Glomerular visceral epithelial cell (primary cell): ENCODE data around the gene STAC.
"Not testable (repeated sequence)": the region's sequence is repeated elsewhere in the genome, so short reads cannot be mapped to it uniquely, and the experiment has no call there.

Experiments used
- DNase-seq: peaks from one replicate; pipeline ENCODE4 v3.0.0-alpha.2; 2016; ENCODE audit errors: extremely low spot score

The STAC gene

DNA sequence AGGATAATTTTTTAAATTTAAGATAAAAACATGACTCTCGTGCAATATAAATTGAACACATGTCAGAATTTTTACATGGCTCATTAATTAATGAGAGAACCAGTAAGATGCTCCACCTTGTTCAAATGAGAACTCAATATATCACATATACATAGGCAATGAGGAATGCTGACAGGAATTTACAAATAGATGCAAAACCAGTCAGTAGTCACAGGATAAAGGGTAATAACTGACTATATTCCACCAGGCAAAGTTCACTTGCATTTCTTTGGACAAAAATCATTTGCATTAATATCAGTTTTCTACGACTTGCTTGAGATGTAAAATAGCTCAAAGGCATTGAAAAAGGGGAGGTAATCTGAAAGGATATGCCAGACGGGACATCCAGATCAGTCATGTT lies 139.4 kb downstream of the STAC start:
- DNase-seq = no peak

- no peak for DNase-seq
Measured at GRCh38 chr3:36520241-36521006, 140.1 kb downstream of the STAC start.

DNA sequence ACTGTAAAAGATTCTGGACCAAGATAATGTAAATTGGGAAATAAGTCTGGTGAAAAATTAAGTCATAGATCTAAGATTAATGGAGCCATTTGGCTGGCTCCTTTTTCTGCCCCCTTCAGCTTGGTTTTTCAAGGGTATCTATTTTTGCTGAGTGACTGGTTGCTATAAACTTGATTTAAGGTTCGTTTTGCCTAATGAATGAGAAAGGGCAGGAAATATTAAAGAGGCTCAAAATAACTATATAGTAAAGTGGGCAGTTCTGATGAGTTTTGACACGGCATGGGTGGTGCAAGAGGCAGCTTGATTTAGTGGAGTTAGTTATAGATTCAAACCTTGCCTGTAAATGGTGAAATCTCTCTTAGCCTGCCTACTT lies 140.7 kb downstream of the STAC start:
- DNase-seq = no peak

DNA sequence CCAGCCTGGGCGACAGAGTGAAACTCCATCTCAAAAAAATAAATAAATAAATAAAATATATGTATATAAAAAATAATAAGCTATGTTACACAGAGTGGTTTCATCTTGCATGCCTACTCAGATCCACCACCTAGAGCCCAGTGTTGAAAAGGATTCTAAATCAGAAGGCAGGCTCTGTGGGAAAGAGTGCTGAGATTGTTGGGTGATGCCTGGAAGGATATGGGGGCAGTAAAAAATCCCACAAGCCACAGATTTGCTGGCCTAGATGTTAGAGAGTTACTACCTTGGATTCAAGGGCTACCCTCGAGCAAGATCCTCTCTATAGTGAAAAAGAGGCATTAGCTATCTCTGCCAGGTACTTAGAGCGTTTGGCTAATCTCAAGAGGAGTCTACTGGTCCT lies 144.3 kb downstream of the STAC start:
- no peak for DNase-seq

- DNase-seq = peak; percentile 30
Measured at GRCh38 chr3:36525115-36525801, 145.0 kb downstream of the STAC start.

DNA sequence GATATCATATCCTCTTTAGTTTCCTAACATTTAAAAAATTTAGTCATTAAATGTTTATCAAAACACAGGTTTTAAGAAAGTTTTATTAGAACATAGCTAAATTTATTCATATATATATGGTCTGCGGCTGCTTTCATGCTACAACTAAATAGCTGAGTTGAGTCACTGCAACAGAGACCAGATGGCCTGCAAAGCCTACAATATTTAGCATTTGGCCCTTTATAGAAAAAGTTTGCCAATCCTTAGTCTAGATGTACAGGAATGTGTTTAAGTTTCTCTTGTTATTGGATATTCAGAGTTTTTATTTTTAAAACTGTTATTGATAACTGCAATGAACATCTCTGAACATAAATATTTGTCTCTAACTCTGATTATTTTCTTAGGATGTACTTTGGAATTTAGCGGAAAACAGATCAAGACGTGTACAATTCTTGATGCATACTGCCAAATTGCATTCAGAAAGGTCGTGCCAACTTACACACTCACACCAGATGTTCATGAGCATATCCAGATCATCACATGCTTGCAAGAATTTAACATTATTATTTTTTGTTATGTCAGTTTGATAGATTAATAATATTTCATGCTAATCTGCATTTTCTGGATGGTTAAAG lies 157.9 kb downstream of the STAC start:
- DNase-seq = no peak

DNA sequence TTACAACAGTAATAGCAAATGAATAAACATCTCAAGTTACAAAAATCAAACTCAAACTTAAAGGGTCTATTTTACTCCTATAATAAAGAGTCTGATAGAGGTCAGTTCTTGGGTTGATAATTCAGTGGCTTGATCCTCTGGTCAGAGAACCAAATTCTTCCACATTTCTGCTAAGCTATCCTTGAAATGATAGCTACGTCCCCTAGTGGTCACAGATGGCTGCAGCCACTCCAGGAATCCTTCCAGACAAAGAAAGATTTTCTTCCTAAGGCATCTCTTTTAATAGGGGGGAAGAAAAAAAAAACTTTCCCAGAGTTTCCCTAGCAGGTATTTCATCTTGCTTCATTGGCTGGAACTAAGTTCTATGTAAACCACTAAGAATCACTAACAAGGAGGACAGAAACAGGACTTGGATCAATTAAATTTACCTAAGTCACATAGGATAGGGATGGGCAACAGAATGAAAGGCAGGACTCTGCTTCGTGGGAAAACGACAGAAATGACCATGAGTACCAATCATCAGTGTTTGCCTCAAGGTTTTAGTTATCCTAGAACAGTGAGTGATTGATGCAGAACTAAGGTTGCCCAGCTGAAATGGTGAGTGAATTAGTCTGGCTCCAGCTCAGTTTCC lies 160.7 kb downstream of the STAC start:
- DNase-seq = peak; percentile 18

- peak; percentile 35 for DNase-seq
Measured at GRCh38 chr3:36542186-36542585, 161.9 kb downstream of the STAC start.

- DNase-seq = no peak
Measured at GRCh38 chr3:36543276-36543997, 163.1 kb downstream of the STAC start.

- DNase-seq = no peak
Measured at GRCh38 chr3:36546226-36546625, 165.9 kb downstream of the STAC start.

- no peak for DNase-seq
Measured at GRCh38 chr3:36548712-36549111, 168.4 kb downstream of the STAC start.

DNA sequence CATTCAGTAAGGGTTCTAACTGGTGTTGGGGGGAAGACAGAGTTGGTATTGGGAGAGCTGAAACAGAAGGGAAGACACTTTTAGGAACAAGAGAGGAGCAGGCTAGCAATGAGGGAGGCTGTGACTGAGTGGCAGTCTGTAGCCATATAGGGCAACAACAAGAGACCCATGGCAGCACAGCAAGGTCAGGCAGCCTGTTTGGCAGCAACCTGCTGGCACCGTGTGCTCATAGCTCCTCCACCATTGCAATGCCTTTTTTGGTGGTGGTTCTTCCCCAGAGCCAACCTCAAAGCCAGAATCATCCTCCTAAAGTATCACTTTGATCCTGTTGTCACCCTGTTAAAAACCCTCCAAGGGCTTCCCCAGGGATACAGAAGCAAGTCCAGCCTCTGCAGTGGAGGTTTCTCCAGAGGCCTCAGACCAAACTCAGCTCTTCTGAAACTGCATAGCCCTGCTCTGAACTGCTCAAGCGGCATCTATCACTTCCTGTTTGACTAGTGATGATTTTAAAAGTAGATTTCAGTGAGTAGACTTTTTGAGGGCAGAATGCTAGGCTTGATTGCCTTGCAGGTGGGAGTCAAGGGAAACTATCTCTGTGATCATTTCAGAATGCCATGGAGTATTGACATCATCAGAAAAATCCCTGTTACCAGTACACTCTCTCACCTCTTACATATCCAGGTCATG lies 176.9 kb downstream of the STAC start:
- DNase-seq = peak; percentile 7

DNA sequence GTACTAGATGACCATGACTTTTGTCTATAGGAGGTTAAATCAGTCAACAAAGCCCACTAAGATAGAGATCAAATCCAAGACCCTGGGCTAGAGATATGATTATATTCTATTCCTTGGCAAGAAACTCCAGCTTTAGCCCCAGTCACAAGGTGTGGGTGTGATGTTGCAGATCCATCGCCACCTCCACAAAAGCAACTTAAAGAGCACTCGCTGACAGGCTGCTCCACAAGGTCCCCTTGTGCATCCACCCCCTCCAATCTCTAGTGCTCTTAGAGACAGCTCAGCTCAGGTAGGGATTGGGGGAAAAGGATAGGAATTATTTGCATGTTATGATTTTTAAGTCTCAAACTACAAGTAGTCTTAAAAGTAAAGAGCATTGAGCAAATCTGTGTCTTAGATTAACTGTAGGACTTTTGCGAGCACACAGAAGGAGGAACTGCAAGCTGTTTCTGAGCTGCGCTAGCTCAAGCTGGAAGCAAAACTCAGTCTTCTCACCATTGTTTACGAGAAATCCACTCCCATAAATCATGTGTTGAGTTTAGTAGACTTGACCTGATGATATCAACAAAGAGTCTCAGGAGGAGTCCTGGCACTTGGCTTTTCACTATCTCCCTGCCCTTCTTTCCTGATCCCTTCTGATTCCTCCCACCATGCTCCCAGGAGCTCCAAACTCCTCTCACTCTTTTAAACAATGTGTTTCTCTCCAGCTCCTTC lies 177.6 kb downstream of the STAC start:
- no peak for DNase-seq

DNA sequence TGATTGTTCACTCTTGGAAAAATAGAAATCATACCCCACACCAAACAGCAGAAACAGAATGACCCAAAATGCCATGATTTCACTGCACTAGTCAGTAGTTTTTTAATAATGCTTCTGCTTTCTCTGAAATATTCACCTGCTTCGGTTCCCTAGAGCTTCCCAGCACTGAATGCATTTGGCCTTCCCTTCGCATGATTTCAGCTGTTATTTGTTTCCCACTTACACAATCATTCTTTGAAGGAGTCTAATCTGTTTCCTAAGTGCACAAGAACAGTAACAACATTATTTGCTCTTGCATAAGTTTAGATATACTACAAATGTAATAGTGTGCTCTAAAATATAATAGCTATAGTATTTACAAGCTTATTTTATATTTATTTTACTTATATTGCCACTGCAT lies 178.7 kb downstream of the STAC start:
- no peak for DNase-seq

- no peak for DNase-seq
Measured at GRCh38 chr3:36560685-36561084, 180.4 kb downstream of the STAC start.

- DNase-seq = no peak
Measured at GRCh38 chr3:36561601-36562000, 181.3 kb downstream of the STAC start.

DNA sequence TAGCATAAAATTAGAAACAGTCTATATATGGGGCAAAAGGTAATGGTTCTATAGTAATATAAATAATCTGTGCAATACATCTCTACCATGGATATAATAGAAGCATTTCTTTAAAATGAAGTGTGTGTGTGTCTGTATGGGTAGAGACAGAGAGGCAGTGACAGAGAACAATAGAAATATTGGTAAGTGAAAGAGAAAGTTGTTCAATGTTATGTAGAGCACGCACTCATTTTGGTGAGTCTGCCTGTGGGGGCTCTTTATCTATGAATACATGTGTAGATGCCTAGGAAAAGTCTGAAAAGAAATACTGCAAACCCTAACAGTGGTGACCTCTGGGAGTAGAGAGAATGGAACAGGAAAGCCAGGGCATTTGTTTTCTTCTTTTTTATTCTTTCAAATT lies 182.6 kb downstream of the STAC start:
- DNase-seq = no peak

GRCh38 chr3:36575241-36575640 lies 194.9 kb downstream of the STAC start:
- no peak for DNase-seq

GRCh38 chr3:36578418-36578817 lies 198.1 kb downstream of the STAC start:
- not testable (repeated sequence) for DNase-seq

DNA sequence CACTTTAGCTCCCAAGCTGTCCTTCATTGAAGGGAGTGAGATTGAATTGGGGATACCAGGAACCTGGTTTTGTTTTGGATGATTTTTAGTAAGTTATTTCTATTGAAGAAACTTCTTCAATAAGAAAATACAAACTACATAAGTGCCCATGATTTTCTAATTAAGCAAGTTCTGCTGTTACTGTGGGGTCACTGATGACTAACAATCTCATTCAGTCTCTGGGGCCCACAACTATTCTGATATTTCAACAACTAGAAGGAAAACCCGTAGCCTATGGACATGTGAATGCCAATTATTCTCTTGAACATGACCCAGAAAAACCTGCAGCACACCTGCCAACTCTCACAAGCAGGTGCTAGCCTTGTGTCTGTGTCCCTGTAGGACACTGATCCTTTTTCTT lies 199.4 kb downstream of the STAC start:
- no peak for DNase-seq

DNA sequence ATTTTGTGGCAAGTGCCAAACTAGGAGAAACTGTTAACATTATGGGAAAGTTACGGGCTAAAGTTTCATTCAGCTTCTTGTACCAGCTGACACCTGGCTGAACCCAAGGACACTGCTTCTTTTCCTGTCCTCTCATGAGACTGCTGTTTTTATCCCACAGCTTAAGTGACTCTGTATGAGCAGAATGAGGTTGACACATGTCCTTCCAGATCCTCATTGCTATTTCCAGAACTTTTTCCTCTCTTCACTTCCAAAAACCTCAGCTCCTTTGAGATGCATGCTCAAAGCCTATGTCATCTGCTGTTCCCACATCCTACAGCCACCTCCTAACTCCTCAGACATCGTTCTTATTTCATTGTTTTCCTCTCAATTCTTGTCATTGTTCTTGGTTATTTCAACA lies 200.4 kb downstream of the STAC start:
- DNase-seq = no peak
